Subcutaneous abdominal adipose tissue (tissue), 5 donors: ENCODE measurements around the gene AFF1.

Experiments
- H3K27ac ChIP-seq: one replicate; pipeline ENCODE4 v1.7.0; 2013; ENCODE audit warnings: low read depth, mild to moderate bottlenecking, inconsistent platforms, low read length, moderate library complexity
- H3K27me3 ChIP-seq, 5 donors: one replicate each; pipeline ENCODE4 v1.7.0; 2013; ENCODE audit warnings: low read length in 5 of 5, inconsistent platforms in 1 of 5; ENCODE audit not compliant: control insufficient read depth in 5 of 5, insufficient read depth in 4 of 5
- H3K36me3 ChIP-seq, 5 donors: one replicate each; pipeline ENCODE4 v1.7.0; 2013; ENCODE audit warnings: low read length in 5 of 5; ENCODE audit not compliant: control insufficient read depth in 5 of 5, insufficient read depth in 5 of 5
- H3K4me1 ChIP-seq, 5 donors: one replicate each; pipeline ENCODE4 v1.7.0; 2013; ENCODE audit warnings: low read length in 5 of 5, mild to moderate bottlenecking in 3 of 5, moderate library complexity in 1 of 5; ENCODE audit not compliant: control insufficient read depth in 5 of 5, insufficient read depth in 5 of 5
- H3K4me3 ChIP-seq, 5 donors: one replicate each; pipeline ENCODE4 v1.7.0; 2013; ENCODE audit warnings: low read length in 5 of 5, low read depth in 1 of 5
- H3K9ac ChIP-seq, 5 donors: one replicate each; pipeline ENCODE4 v1.7.0; 2013; ENCODE audit warnings: low read length in 5 of 5, mild to moderate bottlenecking in 4 of 5, moderate library complexity in 3 of 5
- H3K9me3 ChIP-seq, 5 donors: one replicate each; pipeline ENCODE4 v1.7.0; 2013; ENCODE audit warnings: low read length in 5 of 5; ENCODE audit not compliant: control insufficient read depth in 5 of 5
- donor health status: healthy.
- donor health status: healthy.
- donor health status: healthy.
- donor health status: healthy.
- donor health status: healthy.

The AFF1 gene

GRCh38 chr4:87147116-87147515, 212.3 kb downstream of the AFF1 start:
- H3K9ac ChIP-seq: no peak overlapping the region
- peaks cover 7 to 21% (median 8%) of the 10 kb centered on the region in 5 donors for H3K36me3 ChIP-seq
- H3K4me3 ChIP-seq: no peak overlapping the region
- H3K27me3 ChIP-seq: no peaks in the 10 kb centered on the region
- no peak overlapping the region for H3K27ac ChIP-seq
- H3K4me1 ChIP-seq: peaks cover 0 to 5% (median 0%) of the 10 kb centered on the region in 5 donors
- no peaks in the 10 kb centered on the region for H3K9me3 ChIP-seq

GRCh38 chr4:87150498-87151261, 215.9 kb downstream of the AFF1 start:
- no peak overlapping the region for H3K27ac ChIP-seq

GRCh38 chr4:87151730-87152129, 216.9 kb downstream of the AFF1 start:
- Histone ChIP-seq H3K4me3 (no peak overlapping the region), H3K4me1 (peaks cover 0 to 5% (median 4%) of the 10 kb centered on the region in 5 donors), H3K9me3 (no peaks in the 10 kb centered on the region), H3K9ac (no peak overlapping the region), H3K36me3 (no peaks in the 10 kb centered on the region), H3K27ac (no peak overlapping the region), H3K27me3 (no peaks in the 10 kb centered on the region)

More at GRCh38 chr4:87150498-87151261, 215.9 kb downstream of the AFF1 start:
- no peak overlapping the region for H3K9ac ChIP-seq
- H3K4me1 ChIP-seq: peaks cover 0 to 5% (median 4%) of the 10 kb centered on the region in 5 donors
- peaks cover 0 to 3% (median 0%) of the 10 kb centered on the region in 5 donors for H3K36me3 ChIP-seq
- no peaks in the 10 kb centered on the region for H3K9me3 ChIP-seq
- no peak overlapping the region for H3K4me3 ChIP-seq
- H3K27me3 ChIP-seq: no peaks in the 10 kb centered on the region

GRCh38 chr4:87152310-87153041, 217.7 kb downstream of the AFF1 start:
- H3K9ac ChIP-seq: no peak overlapping the region
- no peaks in the 10 kb centered on the region for H3K9me3 ChIP-seq
- H3K27ac ChIP-seq: no peak overlapping the region
- H3K4me3 ChIP-seq: no peak overlapping the region
- H3K4me1 ChIP-seq: peaks cover 0 to 5% (median 4%) of the 10 kb centered on the region in 5 donors
- no peaks in the 10 kb centered on the region for H3K36me3 ChIP-seq
- no peaks in the 10 kb centered on the region for H3K27me3 ChIP-seq

- Histone ChIP-seq H3K9me3 (no peaks in the 10 kb centered on the region), H3K27me3 (no peaks in the 10 kb centered on the region), H3K9ac (no peak overlapping the region), H3K27ac (no peak overlapping the region), H3K4me3 (no peak overlapping the region), H3K4me1 (peaks cover 0 to 5% (median 4%) of the 10 kb centered on the region in 5 donors), H3K36me3 (no peaks in the 10 kb centered on the region)
These were observed 218.5 kb downstream of the AFF1 start for GRCh38 chr4:87153078-87153870.

GRCh38 chr4:87165892-87166291, 231.1 kb downstream of the AFF1 start:
- no peaks in the 10 kb centered on the region for H3K9me3 ChIP-seq
- H3K9ac ChIP-seq: no peak overlapping the region
- peaks cover 6 to 26% (median 20%) of the 10 kb centered on the region in 5 donors for H3K36me3 ChIP-seq
- no peak overlapping the region for H3K27ac ChIP-seq
- H3K4me1 ChIP-seq: no peaks in the 10 kb centered on the region
- H3K27me3 ChIP-seq: no peaks in the 10 kb centered on the region
- H3K4me3 ChIP-seq: no peak overlapping the region

- peaks cover 6 to 26% (median 20%) of the 10 kb centered on the region in 5 donors for H3K36me3 ChIP-seq
- no peak overlapping the region for H3K9ac ChIP-seq
- no peaks in the 10 kb centered on the region for H3K27me3 ChIP-seq
- H3K9me3 ChIP-seq: no peaks in the 10 kb centered on the region
- no peak overlapping the region for H3K27ac ChIP-seq
- H3K4me1 ChIP-seq: no peaks in the 10 kb centered on the region
- H3K4me3 ChIP-seq: no peak overlapping the region
These were observed 231.6 kb downstream of the AFF1 start for GRCh38 chr4:87166296-87166854.

- H3K4me3 ChIP-seq: no peak overlapping the region
- H3K9me3 ChIP-seq: no peaks in the 10 kb centered on the region
- peaks cover 2 to 16% (median 14%) of the 10 kb centered on the region in 5 donors for H3K36me3 ChIP-seq
- H3K9ac ChIP-seq: no peak overlapping the region
- no peaks in the 10 kb centered on the region for H3K4me1 ChIP-seq
- no peaks in the 10 kb centered on the region for H3K27me3 ChIP-seq
- H3K27ac ChIP-seq: no peak overlapping the region
These were observed 237.1 kb downstream of the AFF1 start for GRCh38 chr4:87171944-87172343.

GRCh38 chr4:87174672-87175071, 239.9 kb downstream of the AFF1 start:
- H3K27me3 ChIP-seq: no peaks in the 10 kb centered on the region
- H3K4me3 ChIP-seq: no peak overlapping the region
- H3K4me1 ChIP-seq: no peaks in the 10 kb centered on the region
- H3K9me3 ChIP-seq: no peaks in the 10 kb centered on the region
- no peak overlapping the region for H3K27ac ChIP-seq
- no peak overlapping the region for H3K9ac ChIP-seq
- peaks cover 0 to 14% (median 6%) of the 10 kb centered on the region in 5 donors for H3K36me3 ChIP-seq
